GM04504 (cell line): ENCODE data around the gene TRIB2.
A peak's percentile ranks its signal among the peaks of the same experiment; 100 is the strongest.
"Not testable (repeated sequence)": the region's sequence is repeated elsewhere in the genome, so short reads cannot be mapped to it uniquely, and the experiment has no call there.

Experiments
- DNase-seq: peaks from one replicate; pipeline ENCODE4 v3.0.0-alpha.2; 2012; ENCODE audit warnings: low read depth

Gene TRIB2

GRCh38 chr2:12716282-12717190 lies at the start of gene TRIB2:
TSS of gene TRIB2 (plus strand) at chr2:12716936. CDS start at chr2:12718308, 1,372 bp downstream.
- peak; percentile 62 for DNase-seq

GRCh38 chr2:12669036-12669435 lies 47.7 kb upstream of the TRIB2 start:
- no peak for DNase-seq

- DNase-seq, result no peak
Measured at GRCh38 chr2:12672711-12673315, 43.9 kb upstream of the TRIB2 start.

- DNase-seq, result no peak
Measured at GRCh38 chr2:12674644-12675328, 42.0 kb upstream of the TRIB2 start.

- DNase-seq, result no peak
Measured at GRCh38 chr2:12675352-12675795, 41.4 kb upstream of the TRIB2 start.

GRCh38 chr2:12675801-12676200 lies 40.9 kb upstream of the TRIB2 start:
- DNase-seq, result no peak

GRCh38 chr2:12676771-12677170 lies 40.0 kb upstream of the TRIB2 start:
- DNase-seq, result no peak

GRCh38 chr2:12678186-12678585 lies 38.5 kb upstream of the TRIB2 start:
- no peak for DNase-seq

GRCh38 chr2:12679550-12680072 lies 37.1 kb upstream of the TRIB2 start:
- DNase-seq, result no peak

- not testable (repeated sequence) for DNase-seq
Measured at GRCh38 chr2:12680115-12680514, 36.6 kb upstream of the TRIB2 start.

- no peak for DNase-seq
Measured at GRCh38 chr2:12682017-12682416, 34.7 kb upstream of the TRIB2 start.

- DNase-seq, result no peak
Measured at GRCh38 chr2:12683457-12684100, 33.2 kb upstream of the TRIB2 start.

- DNase-seq, result peak; percentile 41
Measured at GRCh38 chr2:12684471-12684936, 32.2 kb upstream of the TRIB2 start.

GRCh38 chr2:12685145-12685544 lies 31.6 kb upstream of the TRIB2 start:
- DNase-seq, result no peak

GRCh38 chr2:12685956-12686355 lies 30.8 kb upstream of the TRIB2 start:
- DNase-seq, result no peak

GRCh38 chr2:12686708-12687283 lies 29.9 kb upstream of the TRIB2 start:
- DNase-seq, result no peak

GRCh38 chr2:12688091-12688490 lies 28.6 kb upstream of the TRIB2 start:
- no peak for DNase-seq

GRCh38 chr2:12688893-12689292 lies 27.8 kb upstream of the TRIB2 start:
- DNase-seq, result no peak

GRCh38 chr2:12693509-12693908 lies 23.2 kb upstream of the TRIB2 start:
- DNase-seq, result no peak

- no peak for DNase-seq
Measured at GRCh38 chr2:12694990-12695774, 21.6 kb upstream of the TRIB2 start.

GRCh38 chr2:12697617-12698016 lies 19.1 kb upstream of the TRIB2 start:
- no peak for DNase-seq
